G401 (cell line): ENCODE data around the gene TNRC6A. TPM values are rescaled to one million over a fixed set of nuclear protein-coding genes. Genes with fewer than 3 reads are reported as not detected.
"Not testable (repeated sequence)": the region's sequence is repeated elsewhere in the genome, so short reads cannot be mapped to it uniquely, and the experiment has no call there.

Source experiments
- DNase-seq: peaks from one replicate; pipeline ENCODE4 v3.0.0-alpha.2; 2015; ENCODE audit warnings: low spot score
- in situ Hi-C: cut with HindIII; loops from 2 replicates; pipeline ENCODE4 v1.10.0; 2016; ENCODE audit warnings: low sequenced_read_pairs, mixed read lengths
- total RNA-seq: library from RNA; depleted of rRNA; stranded (reverse); fragments of >200 nt; shearing (Covaris generic); gene quantifications from 2 replicates; pipeline ENCODE4 v1.2.3, GENCODE V29; 2014

TNRC6A gene
- total RNA-seq, 1 experiment from 2014 or later = 14.4 TPM

DNA sequence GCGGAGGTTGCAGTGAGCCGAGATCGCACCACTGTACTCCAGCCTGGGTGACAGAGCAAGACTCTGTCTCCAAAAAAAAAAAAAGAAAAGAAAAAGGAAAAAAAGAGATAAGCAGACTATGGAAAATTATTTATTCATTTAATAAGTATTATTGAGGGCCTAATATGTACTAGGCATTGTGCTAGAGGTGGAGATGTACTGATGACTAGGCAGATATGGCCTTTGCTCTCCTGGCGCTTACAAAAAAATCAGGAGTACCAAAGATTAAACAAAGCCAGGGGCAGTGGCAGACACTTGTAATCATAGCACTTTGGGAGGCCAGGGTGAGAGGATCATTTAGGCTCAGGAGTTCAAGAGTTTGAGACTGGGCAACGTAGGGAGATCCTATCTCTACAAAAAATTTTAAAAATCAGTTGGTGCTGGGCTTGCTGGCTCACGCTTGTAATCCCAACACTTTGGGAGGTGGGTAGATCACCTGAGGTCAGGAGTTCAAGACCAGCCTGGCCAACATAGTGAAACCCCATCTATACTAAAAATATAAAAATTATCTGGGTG is 10.4 kb upstream of the TNRC6A start:
- DNase-seq = no peak
- in situ Hi-C loops = no loop called here

- no peak for DNase-seq
- in situ Hi-C loops = no loop called here
Observed at GRCh38 chr16:24721830-24722238, 7.6 kb upstream of the TNRC6A start.

- in situ Hi-C loops = no loop called here
- DNase-seq = no peak
Observed at GRCh38 chr16:24723663-24724062, 5.8 kb upstream of the TNRC6A start.

- DNase-seq = no peak
- in situ Hi-C loops = no loop called here
Observed at GRCh38 chr16:24728011-24728410, 1.4 kb upstream of the TNRC6A start.

GRCh38 chr16:24728891-24729242 is 584 bp upstream of the TNRC6A start:
- DNase-seq = no peak
- in situ Hi-C loops = no loop called here

GRCh38 chr16:24729951-24730815 is 732 bp downstream of the TNRC6A start:
- peak; percentile 42 for DNase-seq
- in situ Hi-C loops = no loop called here

GRCh38 chr16:24730914-24731313 is 1.5 kb downstream of the TNRC6A start:
- in situ Hi-C loops = no loop called here
- DNase-seq = no peak

- peak; percentile 25 for DNase-seq
- in situ Hi-C loops = no loop called here
Observed at GRCh38 chr16:24731722-24732419, 2.4 kb downstream of the TNRC6A start.

- in situ Hi-C loops = no loop called here
- DNase-seq = no peak
Observed at GRCh38 chr16:24734382-24734781, 4.9 kb downstream of the TNRC6A start.

DNA sequence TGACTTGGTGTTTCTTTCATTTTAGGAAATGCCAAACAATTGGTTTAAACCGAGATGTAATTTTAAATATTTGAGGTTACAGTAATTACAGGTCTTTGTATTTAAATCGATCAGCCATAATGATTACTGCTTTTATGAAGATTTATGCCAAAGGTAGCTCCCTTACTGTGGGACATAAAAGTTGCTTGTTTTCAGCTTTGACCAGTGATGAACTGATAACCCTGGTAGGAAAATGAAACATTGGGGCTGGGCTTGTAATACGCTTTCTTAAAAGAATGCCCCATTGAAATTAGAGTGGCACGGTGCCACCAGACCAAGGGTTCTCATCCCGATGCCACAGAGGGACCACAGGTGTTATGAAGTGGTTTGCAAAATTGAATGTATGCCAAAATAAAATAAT is 7.3 kb downstream of the TNRC6A start:
- in situ Hi-C loops = no loop called here
- DNase-seq = peak; percentile 28

GRCh38 chr16:24737391-24737871 is 8.0 kb downstream of the TNRC6A start:
- no peak for DNase-seq
- in situ Hi-C loops = no loop called here

DNA sequence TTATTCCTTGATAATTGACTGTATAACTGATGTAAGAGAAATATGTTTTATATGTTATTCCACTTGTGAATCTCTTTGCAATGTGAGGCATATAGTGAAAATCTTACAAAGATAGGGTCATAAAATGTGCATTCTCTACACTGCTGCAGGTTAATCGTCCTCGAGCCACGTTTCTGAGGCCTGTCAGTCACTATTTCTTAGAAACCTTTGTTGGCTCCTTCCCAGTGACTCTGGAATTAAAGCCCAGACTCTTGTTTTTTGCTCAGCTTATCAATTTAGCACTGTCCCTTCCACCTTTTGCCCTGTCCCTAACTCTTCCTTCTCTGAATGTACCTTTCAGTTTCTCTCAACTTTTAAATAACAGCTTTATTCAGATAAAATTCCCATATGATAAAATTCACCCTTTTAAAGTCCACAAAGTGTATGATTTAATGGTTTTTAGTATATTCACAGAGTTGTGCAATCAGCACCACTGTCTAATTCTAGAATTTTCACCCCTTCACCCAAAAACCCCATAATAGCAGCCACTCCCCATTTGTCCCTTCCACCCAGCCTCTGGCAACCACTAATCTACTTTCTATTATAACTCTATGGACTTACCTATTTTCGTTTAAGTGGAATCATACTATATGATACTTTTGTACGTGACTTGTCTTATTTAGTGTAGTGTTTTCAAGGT is 8.6 kb downstream of the TNRC6A start:
- in situ Hi-C loops = no loop called here
- no peak for DNase-seq

GRCh38 chr16:24738895-24739294 is 9.4 kb downstream of the TNRC6A start:
- in situ Hi-C loops = no loop called here
- DNase-seq = no peak

GRCh38 chr16:24741862-24742261 is 12.4 kb downstream of the TNRC6A start:
- in situ Hi-C loops = no loop called here
- DNase-seq = no peak

DNA sequence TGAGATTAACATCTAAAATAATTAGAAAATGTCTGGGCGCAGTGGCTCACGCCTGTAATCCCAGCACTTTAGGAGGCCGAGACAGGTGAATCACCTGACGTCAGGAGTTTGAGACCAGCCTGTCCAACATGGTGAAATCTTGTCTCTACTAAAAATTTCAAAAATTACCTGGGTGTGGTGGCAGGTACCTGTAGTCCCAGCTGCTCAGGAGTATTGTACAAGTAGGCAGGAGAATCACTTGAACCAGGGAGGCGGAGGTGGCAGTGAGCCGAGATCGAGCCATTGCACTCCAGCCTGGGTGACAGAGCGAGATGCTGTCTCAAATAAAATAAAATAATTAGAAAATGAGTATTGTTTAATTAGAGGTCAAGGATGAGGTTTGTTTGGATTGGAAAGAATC is 13.2 kb downstream of the TNRC6A start:
- DNase-seq, in situ Hi-C loops: not testable (repeated sequence)

DNA sequence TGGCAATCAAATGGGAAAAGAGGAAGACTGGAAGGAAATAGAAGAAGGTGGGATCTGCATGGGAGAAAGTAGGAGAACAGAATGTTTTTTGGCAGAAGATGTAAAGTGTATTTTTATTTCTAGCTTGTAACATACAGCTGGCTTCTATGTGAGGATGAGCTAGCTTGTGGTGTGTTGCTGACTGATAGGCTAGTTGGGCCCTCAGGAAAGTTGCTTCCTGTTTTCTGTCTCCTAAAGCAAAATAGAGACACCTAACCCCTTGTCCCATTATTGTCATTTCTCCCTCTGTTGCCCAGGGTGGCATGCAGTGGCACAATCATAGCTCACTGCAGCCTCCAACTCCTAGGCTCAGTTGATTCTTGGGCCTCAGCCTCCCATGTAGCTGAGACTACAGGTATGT is 15.9 kb downstream of the TNRC6A start:
- DNase-seq = no peak
- in situ Hi-C loops = no loop called here

GRCh38 chr16:24745791-24746190 is 16.3 kb downstream of the TNRC6A start:
- in situ Hi-C loops = no loop called here
- DNase-seq = no peak

GRCh38 chr16:24747441-24747840 is 18.0 kb downstream of the TNRC6A start:
- DNase-seq = no peak
- in situ Hi-C loops = no loop called here

DNA sequence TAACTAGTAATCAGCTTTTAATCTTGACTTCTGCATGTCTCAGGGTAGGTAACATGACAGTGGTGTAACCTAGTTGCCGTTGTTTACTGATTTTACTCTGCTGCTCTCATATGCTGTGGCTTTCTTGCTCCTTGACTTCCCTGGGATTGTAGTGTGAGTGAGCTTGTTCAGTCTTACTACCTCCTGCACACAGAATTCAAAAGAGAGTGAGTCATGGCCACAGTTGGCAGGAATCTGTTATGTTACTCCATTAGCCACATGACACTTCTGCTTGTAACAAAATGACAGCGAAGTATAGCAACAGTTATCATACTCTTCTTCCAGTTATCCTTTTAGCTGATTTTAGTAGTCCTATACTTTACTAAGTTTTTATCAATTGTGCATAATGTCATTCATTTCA is 18.8 kb downstream of the TNRC6A start:
- in situ Hi-C loops = no loop called here
- DNase-seq = no peak

DNA sequence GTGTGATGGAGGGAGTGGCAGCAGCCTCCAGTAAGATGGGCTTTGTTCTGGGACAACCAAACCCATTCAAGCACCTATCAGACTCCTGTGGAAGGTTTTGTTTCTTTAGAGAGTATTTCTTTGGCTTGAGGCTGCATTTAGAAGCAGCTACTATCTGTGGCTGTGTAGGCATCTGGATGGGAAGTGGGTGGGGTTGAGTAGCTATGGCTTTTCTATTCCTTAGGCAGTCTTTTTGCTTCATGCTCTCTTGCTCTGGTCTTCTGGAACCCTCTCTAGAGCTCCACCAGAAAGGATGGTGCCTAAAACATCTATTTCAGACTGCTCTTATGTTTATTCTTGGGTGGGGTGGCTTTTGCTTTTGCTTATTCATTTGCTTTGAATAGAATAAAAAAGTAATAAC is 19.9 kb downstream of the TNRC6A start:
- no peak for DNase-seq
- in situ Hi-C loops = no loop called here
